Measurements from ENCODE around the gene CNPPD1. TPM values are rescaled to one million over a fixed set of nuclear protein-coding genes. Genes with fewer than 3 reads are reported as not detected.
A peak's percentile ranks its signal among the peaks of the same experiment; 100 is the strongest.

CNPPD1 gene
- total RNA-seq, 1 donor from 2014 or later, result 32.2 TPM

GRCh38 chr2:219198974-219199373 lies 22.2 kb upstream of the CNPPD1 start:
- no peaks in the 10 kb centered on the region for H3K27me3 ChIP-seq
- no peaks in the 10 kb centered on the region for H3K36me3 ChIP-seq
- no peaks in the 10 kb centered on the region for H3K4me1 ChIP-seq
- DNase-seq (ENCODE audit: extremely low spot score in 2 of 2), result peak in 1 of 2 donors; percentile 77
- intact Hi-C loops (cut with DNase I), result no loop called here
- H3K27ac ChIP-seq, result no peak overlapping the region
- no peaks in the 10 kb centered on the region for H3K9me3 ChIP-seq
- TF ChIP-seq POLR2A (IDR thresholded peaks at IDR 0.05) (no peak), POLR2AphosphoS5 (IDR thresholded peaks at IDR 0.05; ENCODE audit: insufficient read depth in 1 of 2, low read depth in 1 of 2) (no peak), CTCF (IDR thresholded peaks at IDR 0.05) (no peak)
- H3K4me3 ChIP-seq, result no peak overlapping the region

- TF ChIP-seq POLR2A (IDR thresholded peaks at IDR 0.05) (no peak), CTCF (IDR thresholded peaks at IDR 0.05) (no peak), POLR2AphosphoS5 (IDR thresholded peaks at IDR 0.05; ENCODE audit: insufficient read depth in 1 of 2, low read depth in 1 of 2) (no peak)
- Histone ChIP-seq H3K9me3 (no peaks in the 10 kb centered on the region), H3K4me3 (no peak overlapping the region), H3K4me1 (no peaks in the 10 kb centered on the region), H3K27me3 (no peaks in the 10 kb centered on the region), H3K36me3 (no peaks in the 10 kb centered on the region), H3K27ac (no peak overlapping the region)
- DNase-seq (ENCODE audit: extremely low spot score in 2 of 2), result no peak
- intact Hi-C loops (cut with DNase I), result no loop called here
Observed at GRCh38 chr2:219197388-219197787, 20.7 kb upstream of the CNPPD1 start.

- DNase-seq (ENCODE audit: extremely low spot score in 2 of 2), result peak in 1 of 2 donors; percentile 22
- no peak overlapping the region for H3K4me3 ChIP-seq
- TF ChIP-seq POLR2AphosphoS5 (IDR thresholded peaks at IDR 0.05; ENCODE audit: insufficient read depth in 1 of 2, low read depth in 1 of 2) (no peak), CTCF (IDR thresholded peaks at IDR 0.05) (no peak), POLR2A (IDR thresholded peaks at IDR 0.05) (no peak)
- H3K27me3 ChIP-seq, result no peaks in the 10 kb centered on the region
- H3K27ac ChIP-seq, result no peak overlapping the region
- H3K4me1 ChIP-seq, result peaks cover 8% of the 10 kb centered on the region
- intact Hi-C loops (cut with DNase I), result no loop called here
- H3K9me3 ChIP-seq, result no peaks in the 10 kb centered on the region
- peaks cover 0 to 22% of the 10 kb centered on the region in 2 donors for H3K36me3 ChIP-seq
Observed at GRCh38 chr2:219186754-219187456, 10.2 kb upstream of the CNPPD1 start.

- Histone ChIP-seq H3K4me3 (no peak overlapping the region), H3K4me1 (peaks cover 18% of the 10 kb centered on the region), H3K9me3 (no peaks in the 10 kb centered on the region), H3K27me3 (no peaks in the 10 kb centered on the region), H3K27ac (no peak overlapping the region), H3K36me3 (peaks cover 0 to 46% of the 10 kb centered on the region in 2 donors)
- intact Hi-C loops (cut with DNase I), result no loop called here
- peak in 1 of 2 donors; percentile 22 for DNase-seq (ENCODE audit: extremely low spot score in 2 of 2)
- TF ChIP-seq POLR2AphosphoS5 (IDR thresholded peaks at IDR 0.05; ENCODE audit: insufficient read depth in 1 of 2, low read depth in 1 of 2), result no peak
- TF ChIP-seq CTCF (IDR thresholded peaks at IDR 0.05), result no peak
- no peak for TF ChIP-seq POLR2A (IDR thresholded peaks at IDR 0.05)
Observed at GRCh38 chr2:219184121-219184520, 7.4 kb upstream of the CNPPD1 start.

GRCh38 chr2:219183151-219183772 lies 6.5 kb upstream of the CNPPD1 start:
- H3K27ac ChIP-seq, result no peak overlapping the region
- no peaks in the 10 kb centered on the region for H3K9me3 ChIP-seq
- peak in 1 of 2 donors; percentile 71 for DNase-seq (ENCODE audit: extremely low spot score in 2 of 2)
- no peak overlapping the region for H3K4me3 ChIP-seq
- intact Hi-C loops (cut with DNase I), result no loop called here
- no peak for TF ChIP-seq POLR2A (IDR thresholded peaks at IDR 0.05)
- no peak for TF ChIP-seq CTCF (IDR thresholded peaks at IDR 0.05)
- no peak for TF ChIP-seq POLR2AphosphoS5 (IDR thresholded peaks at IDR 0.05; ENCODE audit: insufficient read depth in 1 of 2, low read depth in 1 of 2)
- peaks cover 0 to 46% of the 10 kb centered on the region in 2 donors for H3K36me3 ChIP-seq
- H3K27me3 ChIP-seq, result no peaks in the 10 kb centered on the region
- H3K4me1 ChIP-seq, result peaks cover 25% of the 10 kb centered on the region
